IMR-90 (cell line): ENCODE results near the gene ALKBH3. TPM values are rescaled to one million over a fixed set of nuclear protein-coding genes. Genes with fewer than 3 reads are reported as not detected.

ENCODE experiments used
- ATAC-seq: fragments of 200-7000 bp; cut with Tn5 transposase; 2 replicates; pipeline ENCODE4 v1.9.1; 2020; ENCODE audit warnings: low read depth, mild to moderate bottlenecking, moderate library complexity
- BruUV-seq: library from RNA; stranded (reverse); fragments of 400-500 nt; replicated peaks from 2 replicates; lab custom pipeline; 2021; lab: Mats Ljungman, UMichigan
- CTCF ChIA-PET: fragments of 300-600 bp; formaldehyde crosslinking; extraction: SDS; loops from one replicate; lab custom pipeline; 2021; ENCODE audit warnings: antibody characterized with exemption; lab: Yijun Ruan, JAX
- POLR2A ChIA-PET: fragments of 300-600 bp; sonication (Branson Sonifier 250); formaldehyde crosslinking; loops from one replicate; lab custom pipeline; 2022; ENCODE audit warnings: antibody characterized with exemption; ENCODE audit not compliant: unreplicated experiment; lab: Charles Lee
- DNase-seq: peaks from one replicate; pipeline ENCODE4 v3.0.0; 2013
- H2AFZ ChIP-seq: replicated peaks from 2 replicates; pipeline ENCODE3; 2013; ENCODE audit warnings: low read length, mild to moderate bottlenecking; ENCODE audit not compliant: poor library complexity
- H2AK5ac ChIP-seq: 2 replicates; pipeline ENCODE4 v1.6.1; 2013; ENCODE audit warnings: low read depth, low read length, inconsistent platforms
- H2AK9ac ChIP-seq: replicated peaks from 2 replicates; pipeline ENCODE3; 2013; ENCODE audit warnings: mild to moderate bottlenecking, low read depth, low read length, moderate library complexity; ENCODE audit not compliant: poor library complexity
- H2BK120ac ChIP-seq: 2 replicates; pipeline ENCODE4 v1.6.1; 2013; ENCODE audit warnings: low read depth, low read length, inconsistent platforms
- H2BK15ac ChIP-seq: 3 replicates; pipeline ENCODE4 v1.6.1; 2013; ENCODE audit warnings: low read depth, low read length, inconsistent platforms
- H2BK20ac ChIP-seq: 2 replicates; pipeline ENCODE4 v1.6.1; 2013; ENCODE audit warnings: low read depth, mild to moderate bottlenecking, inconsistent platforms, low read length, moderate library complexity
- H2BK5ac ChIP-seq: 2 replicates; pipeline ENCODE4 v1.6.1; 2013; ENCODE audit warnings: mild to moderate bottlenecking, low read depth, low read length, inconsistent platforms; ENCODE audit not compliant: poor library complexity, severe bottlenecking
- H3K14ac ChIP-seq: replicated peaks from 2 replicates; pipeline ENCODE4 v1.6.1; 2013; ENCODE audit warnings: low read depth, low read length, inconsistent platforms
- H3K18ac ChIP-seq: 2 replicates; pipeline ENCODE4 v1.6.1; 2013; ENCODE audit warnings: low read depth, low read length, control low read depth
- H3K23ac ChIP-seq: 2 replicates; pipeline ENCODE4 v1.6.1; 2013; ENCODE audit warnings: low read depth, low read length, inconsistent platforms
- H3K27ac ChIP-seq: 2 replicates; pipeline ENCODE4 v1.5.1; 2013; ENCODE audit warnings: mild to moderate bottlenecking, control low read depth, low read length; ENCODE audit not compliant: insufficient read depth
- H3K27me3 ChIP-seq: 2 replicates; pipeline ENCODE4 v1.6.1; 2013; ENCODE audit warnings: low read length; ENCODE audit not compliant: control insufficient read depth, insufficient read depth
- H3K36me3 ChIP-seq: 2 replicates; pipeline ENCODE4 v1.6.1; 2013; ENCODE audit warnings: low read length, mixed read lengths; ENCODE audit not compliant: control insufficient read depth, insufficient read depth
- H3K4ac ChIP-seq: 2 replicates; pipeline ENCODE4 v1.6.1; 2013; ENCODE audit warnings: low read depth, low read length, inconsistent platforms
- H3K4me1 ChIP-seq: 2 replicates; pipeline ENCODE4 v1.6.1; 2013; ENCODE audit warnings: low read length, mixed read lengths; ENCODE audit not compliant: control insufficient read depth, insufficient read depth
- H3K4me2 ChIP-seq: 2 replicates; pipeline ENCODE4 v1.6.1; 2013; ENCODE audit warnings: low read depth, mild to moderate bottlenecking, control low read depth, low read length, moderate library complexity
- H3K4me3 ChIP-seq: 2 replicates; pipeline ENCODE4 v1.5.1; 2013; ENCODE audit warnings: low read depth, mild to moderate bottlenecking, control low read depth, low read length, moderate library complexity; ENCODE audit not compliant: insufficient read depth
- H3K56ac ChIP-seq: 2 replicates; pipeline ENCODE4 v1.6.1; 2013; ENCODE audit warnings: low read length, inconsistent platforms; ENCODE audit not compliant: insufficient read depth; ENCODE audit errors: extremely low read depth
- H3K79me1 ChIP-seq, 2 experiments: 2 replicates each; pipeline ENCODE4 v1.6.1; 2013; ENCODE audit warnings: low read length in 2 of 2, inconsistent platforms in 1 of 2, low read depth in 1 of 2
- H3K9ac ChIP-seq: 2 replicates; pipeline ENCODE4 v1.6.1; 2013; ENCODE audit warnings: low read depth, low read length, control low read depth
- H3K9me1 ChIP-seq: 2 replicates; pipeline ENCODE4 v1.6.1; 2013; ENCODE audit warnings: low read length, inconsistent platforms; ENCODE audit not compliant: insufficient read depth
- H3K9me3 ChIP-seq: 2 replicates; pipeline ENCODE4 v1.6.1; 2013; ENCODE audit warnings: low read length; ENCODE audit not compliant: control insufficient read depth, insufficient read depth
- H4K20me1 ChIP-seq: 2 replicates; pipeline ENCODE4 v1.6.1; 2013; ENCODE audit warnings: low read length, inconsistent platforms; ENCODE audit not compliant: insufficient read depth
- H4K5ac ChIP-seq: 2 replicates; pipeline ENCODE4 v1.6.1; 2013; ENCODE audit warnings: mild to moderate bottlenecking, low read depth, low read length, control low read depth
- H4K8ac ChIP-seq, 2 experiments: 2 replicates each; pipeline ENCODE4 v1.6.1; 2013; ENCODE audit warnings: low read depth in 2 of 2, low read length in 2 of 2, control low read depth in 1 of 2, inconsistent platforms in 1 of 2
- H4K91ac ChIP-seq: 2 replicates; pipeline ENCODE4 v1.6.1; 2013; ENCODE audit warnings: low read depth, low read length, inconsistent platforms; ENCODE audit not compliant: insufficient read depth
- BHLHE40 ChIP-seq: fragments of 150-350 bp; IDR thresholded peaks from 2 replicates; pipeline ENCODE4 v1.6.1; 2016; ENCODE audit warnings: mild to moderate bottlenecking, low read depth, low read length
- CEBPB ChIP-seq: IDR thresholded peaks from 2 replicates; pipeline ENCODE4 v1.6.1; 2012; ENCODE audit warnings: low read depth, low read length, improper control_type of control experiment
- CHD1 ChIP-seq: IDR thresholded peaks from 2 replicates; pipeline ENCODE4 v1.6.1; 2012; ENCODE audit warnings: low read depth, low read length, improper control_type of control experiment
- ELK1 ChIP-seq: fragments of 150-350 bp; IDR thresholded peaks from 2 replicates; pipeline ENCODE4 v1.6.1; 2016; ENCODE audit warnings: low read depth, mild to moderate bottlenecking, low read length, moderate library complexity, borderline replicate concordance
- FOS ChIP-seq: fragments of 150-350 bp; IDR thresholded peaks from 2 replicates; pipeline ENCODE4 v1.6.1; 2016; ENCODE audit warnings: low read depth, low read length
- MAFK ChIP-seq: IDR thresholded peaks from 2 replicates; pipeline ENCODE4 v1.6.1; 2012; ENCODE audit warnings: low read depth, low read length, improper control_type of control experiment
- MAZ ChIP-seq: IDR thresholded peaks from 2 replicates; pipeline ENCODE4 v1.6.1; 2012; ENCODE audit warnings: low read depth, mild to moderate bottlenecking, low read length, improper control_type of control experiment, moderate library complexity, borderline replicate concordance
- MXI1 ChIP-seq: IDR thresholded peaks from 2 replicates; pipeline ENCODE4 v1.6.1; 2012; ENCODE audit warnings: low read depth, mild to moderate bottlenecking, low read length, moderate library complexity, borderline replicate concordance
- NFE2L2 ChIP-seq: fragments of 150-350 bp; IDR thresholded peaks from 2 replicates; pipeline ENCODE4 v1.6.1; 2016; ENCODE audit warnings: low read depth, mild to moderate bottlenecking, low read length
- POLR2A ChIP-seq: IDR thresholded peaks from 2 replicates; pipeline ENCODE4 v1.6.1; 2012; ENCODE audit warnings: mild to moderate bottlenecking, low read depth, low read length
- RAD21 ChIP-seq: IDR thresholded peaks from 2 replicates; pipeline ENCODE4 v1.6.1; 2012; ENCODE audit warnings: low read length, improper control_type of control experiment
- RCOR1 ChIP-seq: IDR thresholded peaks from 2 replicates; pipeline ENCODE4 v1.6.1; 2012; ENCODE audit warnings: mild to moderate bottlenecking, low read length, improper control_type of control experiment; ENCODE audit not compliant: insufficient replicate concordance
- RFX5 ChIP-seq: IDR thresholded peaks from 2 replicates; pipeline ENCODE4 v1.8.0; 2012; ENCODE audit warnings: low read depth, mild to moderate bottlenecking, low read length, moderate library complexity
- SMC3 ChIP-seq: fragments of 150-350 bp; IDR thresholded peaks from 2 replicates; pipeline ENCODE4 v1.6.1; 2016; ENCODE audit warnings: low read depth, mild to moderate bottlenecking, antibody characterized with exemption, low read length, moderate library complexity
- USF2 ChIP-seq: fragments of 150-350 bp; IDR thresholded peaks from 2 replicates; pipeline ENCODE4 v1.6.1; 2017; ENCODE audit warnings: mild to moderate bottlenecking, antibody characterized with exemption, low read length, low read depth
- WGBS, 2 experiments: methylation state at CpG; one replicate each; pipeline versions ENCODE4 v1.1.5 to v1.1.7; 2013; ENCODE audit warnings: missing lambda C conversion rate in 2 of 2; ENCODE audit not compliant: insufficient read length in 1 of 2; ENCODE audit errors: extremely low coverage in 2 of 2; 5-methylcytosine and 5-hydroxymethylcytosine counted together
- dilution Hi-C: fragments of 300-500 bp; cut with HindIII; formaldehyde crosslinking; loops from one replicate; pipeline ENCODE4 v1.14.3; 2018; ENCODE audit warnings: low sequenced_read_pairs; ENCODE audit not compliant: unreplicated experiment
- in situ Hi-C: fragments of 300-500 bp; cut with MboI; formaldehyde crosslinking; loops from 3 replicates; pipeline ENCODE4 v1.14.3; 2019; ENCODE audit warnings: low sequenced_read_pairs, inconsistent platforms, mixed read lengths
- intact Hi-C: fragments of 100-400 bp; cut with micrococcal nuclease; formaldehyde crosslinking; loops from 2 replicates; pipeline ENCODE4 v1.10.0; 2022
- polyA plus RNA-seq, 3 experiments: library from polyadenylated mRNA; depleted of rRNA; stranded (reverse); fragments of >200 nt; gene quantifications; 2 replicates each; pipeline ENCODE4 v1.2.3, GENCODE V29; 2012; ENCODE audit warnings: low replicate concordance in 1 of 3
- total RNA-seq: library from RNA; depleted of rRNA; stranded (reverse); fragments of >200 nt; gene quantifications from 2 replicates; pipeline ENCODE4 v1.2.3, GENCODE V29; 2012
- TF ChIP-seq, protein P1 (sequence below): conservative IDR thresholded peaks from 2 replicates; pipeline ENCODE4 v1.5.1; 2012; ENCODE audit warnings: mild to moderate bottlenecking, low read depth, low read length, improper control_type of control experiment

ALKBH3 gene
- total and polyA plus RNA-seq, 2 of the 4 experiments (the other 2 are of a cell fraction) = 27.7 to 62.9 TPM

GRCh38 chr11:43892851-43893250, 12.2 kb downstream of the ALKBH3 start:
- no peak overlapping the region for H3K56ac ChIP-seq
- no peak overlapping the region for H3K4ac ChIP-seq
- no peak overlapping the region for H3K9ac ChIP-seq
- H2BK15ac ChIP-seq = no peak overlapping the region
- intact Hi-C loops = no loop called here
- H3K4me3 ChIP-seq = no peak overlapping the region
- no peak overlapping the region for H2AK5ac ChIP-seq
- no peaks in the 10 kb centered on the region for H4K20me1 ChIP-seq
- no peak overlapping the region for H2BK120ac ChIP-seq
- in situ Hi-C loops = loop anchor here (5.0 kb wide), 1 partner anchor 54 kb away; no protein-coding TSS in a partner anchor
- no peak overlapping the region for H2BK20ac ChIP-seq
- H3K36me3 ChIP-seq = peaks cover 32% of the 10 kb centered on the region
- H3K14ac ChIP-seq = no peak overlapping the region
- H3K4me2 ChIP-seq = no peak overlapping the region
- no peak overlapping the region for H3K18ac ChIP-seq
- no CpG with 5 or more reads among the region's 3 CpGs for WGBS, 2 experiments
- H3K27me3 ChIP-seq = no peaks in the 10 kb centered on the region
- no peaks in the 10 kb centered on the region for H3K9me1 ChIP-seq
- no peaks in the 10 kb centered on the region for H3K9me3 ChIP-seq
- no peak overlapping the region for H3K27ac ChIP-seq
- ChIA-PET POLR2A (no interaction called here), CTCF (interaction anchor here (1.0 to 1.1 kb wide), 2 partner anchors 52 to 55 kb away, joined by 3 to 4 read pairs; no protein-coding TSS in a partner anchor)
- no peak for ATAC-seq
- no peak overlapping the region for H2AK9ac ChIP-seq
- H4K91ac ChIP-seq = no peak overlapping the region
- TF ChIP-seq RCOR1 = no peak
- TF ChIP-seq BHLHE40 = no peak
- TF ChIP-seq MXI1 = no peak
- TF ChIP-seq SMC3 = no peak
- no peak for TF ChIP-seq FOS
- TF ChIP-seq USF2 = no peak
- TF ChIP-seq, protein P1, sequence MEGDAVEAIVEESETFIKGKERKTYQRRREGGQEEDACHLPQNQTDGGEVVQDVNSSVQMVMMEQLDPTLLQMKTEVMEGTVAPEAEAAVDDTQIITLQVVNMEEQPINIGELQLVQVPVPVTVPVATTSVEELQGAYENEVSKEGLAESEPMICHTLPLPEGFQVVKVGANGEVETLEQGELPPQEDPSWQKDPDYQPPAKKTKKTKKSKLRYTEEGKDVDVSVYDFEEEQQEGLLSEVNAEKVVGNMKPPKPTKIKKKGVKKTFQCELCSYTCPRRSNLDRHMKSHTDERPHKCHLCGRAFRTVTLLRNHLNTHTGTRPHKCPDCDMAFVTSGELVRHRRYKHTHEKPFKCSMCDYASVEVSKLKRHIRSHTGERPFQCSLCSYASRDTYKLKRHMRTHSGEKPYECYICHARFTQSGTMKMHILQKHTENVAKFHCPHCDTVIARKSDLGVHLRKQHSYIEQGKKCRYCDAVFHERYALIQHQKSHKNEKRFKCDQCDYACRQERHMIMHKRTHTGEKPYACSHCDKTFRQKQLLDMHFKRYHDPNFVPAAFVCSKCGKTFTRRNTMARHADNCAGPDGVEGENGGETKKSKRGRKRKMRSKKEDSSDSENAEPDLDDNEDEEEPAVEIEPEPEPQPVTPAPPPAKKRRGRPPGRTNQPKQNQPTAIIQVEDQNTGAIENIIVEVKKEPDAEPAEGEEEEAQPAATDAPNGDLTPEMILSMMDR = no peak
- TF ChIP-seq ELK1 = no peak
- no peak for TF ChIP-seq MAFK
- no peak for TF ChIP-seq RAD21
- no peak for TF ChIP-seq NFE2L2
- no peak for TF ChIP-seq CEBPB
- TF ChIP-seq CHD1 = no peak
- no peak for TF ChIP-seq POLR2A
- TF ChIP-seq RFX5 = no peak
- no peak for TF ChIP-seq MAZ
- no peak overlapping the region for H4K8ac ChIP-seq
- H3K23ac ChIP-seq = no peak overlapping the region
- H3K4me1 ChIP-seq = no peaks in the 10 kb centered on the region
- dilution Hi-C loops = no loop called here
- no peak overlapping the region for H2AFZ ChIP-seq
- H4K5ac ChIP-seq = no peak overlapping the region
- DNase-seq = no peak
- H2BK5ac ChIP-seq = no peak overlapping the region
- no TSS peak for BruUV-seq
- peaks cover 0 to 5% of the 10 kb centered on the region in 2 experiments; a peak in 1 of 4 replicates for H3K79me1 ChIP-seq
